ENCODE results near the gene BAZ1B.
A peak's percentile ranks its signal among the peaks of the same experiment; 100 is the strongest.
"Not testable (repeated sequence)": the region's sequence is repeated elsewhere in the genome, so short reads cannot be mapped to it uniquely, and the experiment has no call there.

BAZ1B gene

DNA sequence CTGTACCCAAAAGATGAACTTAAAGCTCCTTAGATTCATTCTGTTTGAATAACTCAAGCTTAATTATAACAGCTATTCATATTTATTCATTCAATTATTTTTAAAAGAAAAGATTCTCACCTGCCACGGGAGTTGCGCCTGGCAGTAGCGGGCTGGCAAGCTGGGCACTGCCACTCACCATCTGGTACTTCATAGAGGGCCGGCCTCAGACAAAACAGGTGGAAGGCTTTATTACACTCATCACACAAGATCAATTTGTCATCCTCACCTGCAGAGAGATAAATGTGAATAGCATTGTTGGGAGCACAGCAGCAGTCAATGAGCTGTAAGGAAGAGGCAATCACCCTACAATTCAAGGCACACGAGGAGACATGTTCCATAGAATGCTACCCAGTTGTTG, 72.7 kb downstream of the BAZ1B start:
- FAIRE-seq, result no peak
- no peak for DNase-seq (ENCODE audit: low spot score)

DNA sequence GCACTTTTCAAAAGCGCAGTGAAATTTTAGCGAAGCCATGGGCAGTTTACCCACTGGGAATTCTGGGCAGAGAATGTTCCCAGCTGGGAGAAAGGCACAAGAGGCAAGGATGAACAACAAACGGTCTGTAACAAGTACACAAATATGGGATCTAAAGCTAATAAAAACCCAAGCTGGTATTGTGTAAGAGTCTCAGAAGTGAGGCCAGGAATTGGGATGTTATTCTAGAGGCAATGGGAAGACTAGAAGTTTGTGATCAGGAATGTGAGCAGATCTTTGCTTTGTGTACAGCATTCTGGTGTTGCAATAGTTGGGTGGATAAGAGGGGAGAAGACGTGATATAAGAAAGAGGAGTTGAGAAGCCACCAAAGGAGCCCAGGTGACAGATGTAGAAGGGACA, 73.5 kb downstream of the BAZ1B start:
- FAIRE-seq, result no peak
- DNase-seq (ENCODE audit: low spot score), result no peak

DNA sequence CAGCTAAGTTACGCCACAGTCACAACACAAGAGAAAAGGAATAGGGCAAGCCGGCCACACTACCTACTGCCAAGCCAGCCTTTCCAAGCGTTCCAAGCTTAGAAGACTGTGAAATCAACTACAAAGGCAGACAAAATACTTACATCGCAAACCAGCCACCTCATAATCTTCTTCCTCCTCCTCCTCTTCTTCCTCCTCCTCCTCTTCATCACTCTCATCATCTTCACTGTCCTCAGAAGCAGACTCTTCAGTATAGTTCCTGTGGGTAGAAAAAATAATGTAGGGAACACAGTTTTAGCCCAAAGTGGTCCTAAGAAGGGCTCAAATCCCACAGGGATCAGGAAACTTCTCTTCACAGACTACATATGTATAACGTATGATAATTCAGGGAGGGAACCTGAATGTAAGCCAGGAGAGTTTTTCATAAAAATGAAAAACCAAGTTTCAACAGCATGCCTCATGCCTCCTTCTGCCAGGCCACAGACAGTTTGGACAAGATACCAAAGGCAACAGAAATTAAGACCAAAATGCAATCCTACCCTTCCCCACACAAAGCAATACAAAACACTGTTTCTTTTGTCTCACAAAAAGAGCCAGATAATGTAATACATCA, 74.9 kb downstream of the BAZ1B start:
- FAIRE-seq (no peak), DNase-seq (ENCODE audit: low spot score) (no peak)

- FAIRE-seq (no peak), DNase-seq (ENCODE audit: low spot score) (no peak)
These were observed 75.4 kb downstream of the BAZ1B start for GRCh38 chr7:73446682-73447081.

GRCh38 chr7:73443548-73444255, 78.4 kb downstream of the BAZ1B start:
- FAIRE-seq (no peak), DNase-seq (ENCODE audit: low spot score) (no peak)

- DNase-seq (ENCODE audit: low spot score) (no peak), FAIRE-seq (no peak)
These were observed 79.1 kb downstream of the BAZ1B start for GRCh38 chr7:73442903-73443500.

- no peak for FAIRE-seq
- DNase-seq (ENCODE audit: low spot score), result no peak
These were observed 79.7 kb downstream of the BAZ1B start for GRCh38 chr7:73442222-73442902.

GRCh38 chr7:73439410-73439704, 82.7 kb downstream of the BAZ1B start:
- FAIRE-seq, result no peak

GRCh38 chr7:73438547-73439409, 83.3 kb downstream of the BAZ1B start:
- no peak for FAIRE-seq

More at GRCh38 chr7:73439410-73439704, 82.7 kb downstream of the BAZ1B start:
- DNase-seq (ENCODE audit: low spot score), result no peak

GRCh38 chr7:73437621-73438416, 84.3 kb downstream of the BAZ1B start:
- FAIRE-seq (no peak), DNase-seq (ENCODE audit: low spot score) (no peak)

More at GRCh38 chr7:73438547-73439409, 83.3 kb downstream of the BAZ1B start:
- DNase-seq (ENCODE audit: low spot score), result no peak

DNA sequence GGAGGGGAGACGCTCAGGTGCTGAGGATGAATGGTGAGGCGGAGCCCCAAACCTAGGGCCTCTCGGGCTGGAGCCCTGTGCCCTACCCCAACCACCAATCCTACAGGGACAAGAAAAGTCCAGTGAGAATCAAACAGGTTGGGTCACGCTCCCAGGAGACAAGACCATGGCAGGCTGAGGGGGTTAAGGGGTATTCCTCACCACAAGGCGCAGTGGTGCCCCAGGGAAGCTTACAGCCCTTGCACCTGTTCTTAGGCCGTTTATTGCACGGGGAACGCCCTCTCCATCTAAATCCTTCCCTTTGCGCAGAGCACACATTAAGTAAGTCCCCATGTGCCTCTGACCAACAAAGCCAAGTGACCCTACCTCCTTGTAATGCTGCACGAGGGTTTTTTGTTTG, 85.0 kb downstream of the BAZ1B start:
- FAIRE-seq (no peak), DNase-seq (ENCODE audit: low spot score) (no peak)

DNA sequence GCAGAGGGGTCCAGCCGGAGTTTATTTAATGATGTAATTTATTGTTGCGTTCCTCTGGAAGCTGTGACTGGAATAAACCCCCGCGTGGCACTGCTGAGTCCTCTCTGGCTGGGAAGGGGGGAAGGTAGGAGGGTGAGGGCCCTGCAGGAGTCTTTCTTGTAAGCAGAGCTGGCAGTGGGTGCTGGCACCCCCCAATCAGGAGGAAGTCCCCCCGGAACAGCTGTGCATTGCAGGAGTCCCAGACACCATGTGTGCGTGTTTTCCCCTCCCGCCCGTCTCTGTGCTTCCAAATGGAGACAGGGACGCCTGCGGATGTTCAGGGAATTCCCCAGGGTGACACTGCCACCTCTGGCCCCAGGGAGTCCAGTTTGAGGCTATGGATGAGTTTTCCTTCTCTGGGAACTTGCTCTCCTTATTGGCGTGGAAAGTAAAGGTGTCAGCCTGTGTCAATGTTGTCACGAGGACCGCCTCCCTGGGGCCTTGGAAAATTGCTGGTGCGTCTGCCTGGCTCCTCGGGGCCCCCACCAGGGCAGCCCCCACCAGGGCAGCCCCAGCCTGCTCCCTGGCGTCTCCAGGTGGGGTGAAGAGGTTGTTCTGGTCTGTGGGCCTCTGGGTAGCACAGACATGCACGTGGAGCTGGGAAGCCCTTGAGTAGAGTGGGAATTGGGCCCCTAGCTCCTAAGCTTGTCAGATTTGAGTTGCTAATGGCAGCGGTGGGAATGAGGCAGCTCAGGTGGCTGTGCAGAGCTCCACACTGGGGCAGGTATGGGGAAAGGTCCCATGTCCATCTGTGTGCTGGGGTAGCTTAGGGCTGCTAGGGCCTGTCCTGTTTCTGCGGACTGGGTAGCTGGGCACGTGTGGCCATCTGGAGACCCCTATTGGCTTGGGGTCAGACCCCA, 85.8 kb downstream of the BAZ1B start:
- no peak for FAIRE-seq
- DNase-seq (ENCODE audit: low spot score), result peak; percentile 58

- DNase-seq (ENCODE audit: low spot score) (no peak), FAIRE-seq (no peak)
These were observed 86.6 kb downstream of the BAZ1B start for GRCh38 chr7:73435471-73436009.

- no peak for FAIRE-seq
- no peak for DNase-seq (ENCODE audit: low spot score)
These were observed 87.4 kb downstream of the BAZ1B start for GRCh38 chr7:73434701-73435069.

GRCh38 chr7:73433924-73434700, 88.0 kb downstream of the BAZ1B start:
- FAIRE-seq (no peak), DNase-seq (ENCODE audit: low spot score) (no peak)

GRCh38 chr7:73432676-73433075, 89.4 kb downstream of the BAZ1B start:
- FAIRE-seq (no peak), DNase-seq (ENCODE audit: low spot score) (no peak)

GRCh38 chr7:73431041-73431835, 90.9 kb downstream of the BAZ1B start:
- DNase-seq (ENCODE audit: low spot score), result no peak
- no peak for FAIRE-seq

- FAIRE-seq; DNase-seq (ENCODE audit: low spot score): not testable (repeated sequence)
These were observed 91.6 kb downstream of the BAZ1B start for GRCh38 chr7:73430540-73430939.

All from RCC 7860 (cell line).